HG02642 (cell line): ENCODE data around the gene PTGDR.

Source experiments
- ATAC-seq: cut with Tn5 transposase; IDR thresholded peaks from one replicate; pipeline ENCODE4 v1.9.1; 2021; ENCODE audit warnings: mild to moderate bottlenecking; ENCODE audit not compliant: unreplicated experiment, poor library complexity

PTGDR gene

GRCh38 chr14:52307905-52308304 lies 40.4 kb downstream of the PTGDR start:
- ATAC-seq, result no peak

GRCh38 chr14:52310541-52310940 lies 43.0 kb downstream of the PTGDR start:
- ATAC-seq, result no peak

DNA sequence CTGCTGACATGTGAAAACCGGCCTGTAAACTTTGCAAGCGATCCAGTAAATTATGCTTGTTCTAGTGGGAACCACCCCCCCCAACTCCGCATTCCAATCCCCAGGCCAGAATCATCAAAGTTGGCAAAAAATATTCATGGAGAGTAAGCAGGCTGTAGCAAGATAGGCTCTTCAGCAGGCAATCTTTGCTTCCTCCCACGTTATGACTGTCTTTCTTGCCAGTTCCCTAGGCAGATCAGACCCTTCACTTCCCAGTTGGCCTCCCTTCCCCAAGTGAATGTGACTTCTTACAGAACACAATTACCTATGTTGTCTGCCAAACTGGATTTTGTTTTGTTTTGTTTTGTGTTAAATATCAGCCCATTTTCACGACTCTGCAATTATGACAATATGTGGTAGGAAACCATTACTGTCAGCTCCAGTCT lies 45.4 kb downstream of the PTGDR start:
- ATAC-seq, result no peak

- no peak for ATAC-seq
Measured at GRCh38 chr14:52313462-52313861, 46.0 kb downstream of the PTGDR start.

DNA sequence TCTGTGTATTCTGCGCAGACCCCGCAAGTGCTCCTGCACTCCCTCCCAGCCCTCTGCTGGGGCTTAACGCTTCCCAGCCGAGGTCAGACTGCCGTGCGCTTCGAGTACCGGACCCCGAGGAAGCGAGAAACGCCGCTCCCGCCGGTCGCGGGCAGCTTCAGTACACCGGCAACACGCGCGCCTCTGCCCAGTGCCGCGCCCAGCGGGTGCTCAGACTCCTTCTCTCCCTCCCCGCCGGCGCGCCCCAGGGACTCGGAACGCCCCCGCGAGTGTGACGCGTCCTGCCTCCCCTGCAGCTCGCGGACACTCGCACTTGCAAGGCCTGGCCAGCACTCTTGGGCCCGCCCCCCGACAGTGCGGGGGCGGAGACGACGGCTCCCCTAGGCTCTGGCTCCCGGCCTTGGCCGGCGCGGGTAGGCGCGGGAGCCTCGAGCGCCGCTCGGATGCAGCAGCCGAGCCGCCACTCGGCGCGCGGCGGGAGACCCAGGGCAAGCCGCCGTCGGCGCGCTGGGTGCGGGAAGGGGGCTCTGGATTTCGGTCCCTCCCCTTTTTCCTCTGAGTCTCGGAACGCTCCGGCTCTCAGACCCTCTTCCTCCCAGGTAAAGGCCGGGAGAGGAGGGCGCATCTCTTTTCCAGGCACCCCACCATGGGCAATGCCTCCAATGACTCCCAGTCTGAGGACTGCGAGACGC lies 46.6 kb downstream of the PTGDR start, which contains the start of gene PTGER2:
TSS of gene PTGER2 (plus strand) at position 410 of the 692 bp plus-strand sequence. CDS start at position 647, 237 bp downstream.
- ATAC-seq, result peak; percentile 62

- peak; percentile 30 for ATAC-seq
Measured at GRCh38 chr14:52314595-52315354, 47.3 kb downstream of the PTGDR start.

DNA sequence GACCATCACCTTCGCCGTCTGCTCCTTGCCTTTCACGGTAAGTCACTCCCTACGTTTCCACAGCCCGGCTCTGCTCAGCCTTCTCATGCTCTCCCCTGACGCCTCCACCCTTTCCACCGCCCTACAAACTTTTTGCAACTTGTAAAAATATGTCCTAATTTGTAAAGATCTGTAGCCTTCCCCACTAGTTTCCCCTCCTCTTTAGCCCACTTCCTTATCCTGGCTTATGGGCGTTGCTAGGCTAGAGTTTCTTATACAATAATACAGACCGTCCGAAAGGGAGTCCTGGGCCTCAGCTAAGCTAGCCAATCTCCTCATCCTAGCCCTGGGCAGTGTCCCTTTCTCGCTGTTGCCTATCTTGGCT lies 47.8 kb downstream of the PTGDR start:
- ATAC-seq, result peak; percentile 12

- ATAC-seq, result no peak
Measured at GRCh38 chr14:52318062-52318461, 50.6 kb downstream of the PTGDR start.

GRCh38 chr14:52318826-52319645 lies 51.5 kb downstream of the PTGDR start:
- no peak for ATAC-seq

- no peak for ATAC-seq
Measured at GRCh38 chr14:52319919-52320318, 52.4 kb downstream of the PTGDR start.

DNA sequence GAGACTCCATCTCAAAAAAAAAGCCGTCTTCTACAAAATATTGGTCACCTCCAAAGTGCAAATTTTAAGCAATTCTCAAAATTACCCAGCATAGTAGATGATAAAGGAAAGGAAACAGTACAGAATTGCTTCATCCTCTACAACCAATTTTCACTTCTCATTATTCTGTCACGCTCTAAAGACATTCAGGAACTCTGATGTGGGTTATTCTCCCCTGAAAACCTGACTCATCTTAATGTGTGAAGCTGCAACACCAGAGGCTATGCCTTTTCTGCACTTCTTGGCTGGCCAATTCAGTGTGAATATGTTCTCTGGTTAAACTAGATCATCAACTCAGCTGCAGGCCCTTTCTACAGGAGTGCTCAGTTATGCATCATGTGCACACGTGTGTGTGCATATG lies 57.6 kb downstream of the PTGDR start:
- peak; percentile 95 for ATAC-seq

DNA sequence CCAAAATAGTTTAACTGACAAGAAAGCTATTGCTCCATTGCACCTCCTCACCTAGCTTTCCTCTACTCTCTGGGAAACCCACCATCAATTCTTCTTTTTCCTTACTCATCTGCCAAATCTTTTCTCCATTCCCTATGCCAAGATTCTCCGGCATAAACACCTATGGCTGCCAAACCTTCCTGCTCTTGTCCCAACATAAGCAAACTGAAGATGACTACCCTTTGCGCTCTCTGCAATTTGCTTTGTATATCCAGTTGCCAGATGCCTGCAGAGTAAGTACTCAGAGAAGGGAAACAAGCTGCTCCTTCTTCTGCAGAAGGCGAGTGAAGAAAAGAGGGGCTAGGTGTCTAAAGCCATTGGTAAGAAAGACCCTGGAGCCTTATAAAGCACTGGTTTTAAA lies 58.1 kb downstream of the PTGDR start:
- no peak for ATAC-seq
